HG02938 (cell line): ENCODE data around the gene TMPRSS15.
"Not testable (repeated sequence)": the region's sequence is repeated elsewhere in the genome, so short reads cannot be mapped to it uniquely, and the experiment has no call there.

Experiments
- ATAC-seq: cut with Tn5 transposase; IDR thresholded peaks from one replicate; pipeline ENCODE4 v1.9.1; 2021; ENCODE audit warnings: mild to moderate bottlenecking, moderate library complexity; ENCODE audit not compliant: unreplicated experiment

Gene TMPRSS15

DNA sequence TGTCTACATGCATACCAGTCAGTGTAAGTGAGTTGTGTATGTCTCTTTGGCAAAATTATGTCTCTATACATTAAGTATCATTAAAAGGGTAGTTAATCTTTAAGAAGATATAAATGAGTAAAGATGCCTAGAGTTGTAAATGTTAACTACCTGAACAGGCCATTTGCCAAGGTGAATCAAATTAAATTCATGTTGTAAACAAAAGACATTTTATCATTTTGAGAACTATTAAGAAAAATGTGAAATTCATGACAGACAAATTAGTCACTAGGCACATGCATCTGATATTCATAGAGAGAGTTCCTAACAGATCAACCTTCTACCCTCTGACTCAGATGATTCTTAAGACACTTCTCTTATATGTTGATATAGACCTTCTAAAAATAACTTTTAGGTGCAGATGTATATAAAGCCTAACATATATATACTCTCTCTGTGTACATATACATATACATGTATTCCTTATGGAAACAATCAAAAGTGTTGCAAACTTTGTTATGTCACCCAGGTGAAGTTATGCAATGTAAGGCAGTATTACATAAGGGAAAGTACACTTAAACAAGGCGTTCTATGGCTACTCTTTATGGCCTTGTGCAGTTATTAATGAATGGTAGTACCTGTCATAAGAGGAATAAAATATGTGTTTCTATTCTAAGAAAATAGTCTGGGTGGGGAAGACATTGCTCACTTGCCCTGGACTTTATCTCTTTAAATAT is at the start of gene TMPRSS15:
Gene TMPRSS15 (minus strand): TSS at position 51 of the 716 bp plus-strand sequence. CDS start 163 bp downstream, outside the sequence.
- ATAC-seq, result no peak

DNA sequence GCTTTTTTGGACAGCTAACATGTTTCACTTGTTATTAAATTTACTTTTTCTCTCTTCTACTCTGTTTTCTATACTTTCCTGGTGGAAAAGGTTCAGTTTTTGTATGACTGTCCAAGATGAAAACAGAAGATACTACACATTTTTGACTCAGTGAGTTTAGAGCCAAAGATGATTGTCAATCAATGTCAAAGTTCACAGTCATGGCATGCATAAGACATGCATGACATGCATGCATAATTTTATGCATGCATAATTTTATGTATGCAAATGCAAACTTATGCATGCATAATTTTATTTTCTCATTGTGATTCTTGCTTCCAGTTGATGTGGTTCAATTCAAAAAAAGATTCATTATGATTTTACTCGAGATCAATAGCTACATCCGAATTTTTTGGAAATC is 48.1 kb upstream of the TMPRSS15 start:
- no peak for ATAC-seq

DNA sequence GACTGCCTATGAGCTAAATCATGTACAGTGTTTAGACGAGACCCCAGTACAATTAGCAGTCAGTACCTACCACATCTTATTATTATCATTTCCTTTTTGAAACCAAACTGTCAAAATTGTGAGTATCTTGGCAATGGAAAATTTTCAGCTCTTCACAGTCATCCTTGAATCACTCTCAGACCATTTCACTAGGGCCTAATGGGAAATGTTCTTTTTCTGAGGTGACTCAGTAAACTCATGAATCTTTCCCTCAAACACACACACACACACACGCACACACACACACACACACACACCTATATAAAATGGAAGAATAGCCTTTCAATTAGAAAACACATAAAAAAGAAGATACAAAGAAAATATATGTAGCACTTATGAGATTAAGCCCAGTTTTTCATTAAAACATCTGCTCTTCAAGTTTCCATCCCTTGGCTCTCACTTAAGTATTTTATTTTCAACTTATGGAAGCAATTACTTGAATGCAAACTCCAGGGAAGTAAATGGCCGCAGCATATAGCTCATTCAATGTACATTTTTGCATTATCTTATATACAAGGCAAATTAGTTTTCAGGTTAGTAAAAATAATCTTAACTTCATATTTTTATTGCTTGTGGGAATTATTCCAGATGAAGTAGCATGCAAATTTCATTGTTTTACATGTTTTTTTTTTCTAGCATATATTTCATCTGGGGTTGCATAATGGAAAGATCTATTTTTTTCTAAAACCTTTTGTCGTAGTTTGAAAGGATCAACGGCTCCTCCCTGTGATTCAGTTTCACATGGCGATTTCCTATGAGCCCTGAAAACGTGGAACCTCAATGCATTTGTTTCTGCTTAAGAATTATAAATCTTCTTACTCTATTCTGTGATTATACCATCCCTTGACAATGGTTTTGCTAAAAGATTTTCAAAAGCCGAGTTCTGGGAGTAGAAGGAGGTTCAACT is 46.3 kb upstream of the TMPRSS15 start:
- ATAC-seq, result no peak

DNA sequence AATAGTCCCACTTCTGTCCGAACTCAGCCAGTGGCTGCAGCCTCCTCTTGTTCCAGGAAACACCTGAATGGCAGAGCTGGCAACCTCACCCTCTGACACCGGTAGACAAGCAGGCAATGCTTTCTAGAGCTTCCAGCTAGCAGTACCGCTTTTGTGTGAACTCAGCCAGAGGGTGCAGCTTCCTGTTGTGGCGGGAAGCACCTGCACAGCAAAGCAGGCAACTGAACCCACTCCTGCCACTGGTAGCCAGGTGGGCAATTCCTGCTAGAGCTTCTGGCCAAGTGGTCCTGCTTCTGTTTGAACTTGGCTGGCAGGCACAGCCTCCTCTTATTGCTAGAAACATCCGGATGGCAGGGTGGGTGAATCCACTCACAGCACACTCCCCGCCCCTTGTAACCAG is 40.1 kb upstream of the TMPRSS15 start:
- no peak for ATAC-seq

DNA sequence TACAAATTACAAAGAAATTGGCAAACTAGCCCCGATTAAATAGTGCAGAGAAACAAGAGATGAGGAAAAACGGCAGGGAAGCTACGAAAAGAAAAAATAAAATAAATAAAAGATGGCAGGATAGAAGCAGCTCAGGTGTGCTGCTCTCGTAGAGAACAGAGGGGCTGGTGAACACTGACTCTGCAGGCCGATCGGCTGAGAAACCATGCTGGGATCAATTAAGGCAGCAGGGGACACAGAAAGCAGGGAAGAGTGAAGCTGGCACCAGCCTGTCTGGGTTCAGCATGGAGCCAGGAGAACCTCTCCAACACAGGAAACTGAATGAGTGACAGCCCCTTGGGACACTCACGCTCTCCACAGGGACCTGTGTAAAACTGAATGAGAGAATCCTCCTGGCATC is 39.5 kb upstream of the TMPRSS15 start:
- no peak for ATAC-seq

DNA sequence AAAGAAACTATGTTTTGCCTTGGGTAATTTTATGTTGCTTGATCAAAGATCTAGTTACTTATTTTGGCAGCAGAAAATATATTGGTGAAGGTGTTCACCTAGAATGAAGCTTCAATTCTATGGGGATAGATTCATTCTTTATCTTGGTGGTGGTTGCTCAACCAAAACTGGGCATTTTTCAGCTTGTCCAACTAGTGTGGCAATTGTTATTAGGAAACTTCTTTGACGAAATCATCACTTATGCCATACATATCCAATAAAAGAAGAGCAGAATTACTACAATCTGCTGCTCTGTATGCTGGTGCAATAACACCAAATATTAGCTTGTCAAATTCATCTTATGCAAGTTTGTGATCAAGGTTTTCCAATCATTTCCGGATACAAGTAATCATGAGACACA is 26.8 kb upstream of the TMPRSS15 start:
- ATAC-seq, result no peak

DNA sequence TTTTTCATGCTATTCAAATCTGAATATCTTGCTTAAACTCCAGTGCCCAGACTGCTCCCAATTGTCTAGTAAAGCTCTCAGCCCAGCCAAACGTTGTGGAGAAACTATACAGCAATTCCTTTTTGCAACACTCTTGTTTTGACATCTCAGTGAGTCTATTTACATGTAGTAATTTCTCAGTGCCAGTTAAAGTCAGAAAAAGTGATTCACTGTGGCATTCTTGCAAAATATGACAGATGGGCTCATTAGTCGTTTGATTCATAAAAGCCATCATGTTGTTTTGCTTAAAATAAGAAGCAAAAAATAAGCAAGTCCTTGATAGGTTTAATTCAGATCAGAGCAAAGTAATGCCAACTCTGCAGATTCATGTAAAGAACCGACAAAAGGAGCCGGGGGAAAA is 20.7 kb upstream of the TMPRSS15 start:
- no peak for ATAC-seq

DNA sequence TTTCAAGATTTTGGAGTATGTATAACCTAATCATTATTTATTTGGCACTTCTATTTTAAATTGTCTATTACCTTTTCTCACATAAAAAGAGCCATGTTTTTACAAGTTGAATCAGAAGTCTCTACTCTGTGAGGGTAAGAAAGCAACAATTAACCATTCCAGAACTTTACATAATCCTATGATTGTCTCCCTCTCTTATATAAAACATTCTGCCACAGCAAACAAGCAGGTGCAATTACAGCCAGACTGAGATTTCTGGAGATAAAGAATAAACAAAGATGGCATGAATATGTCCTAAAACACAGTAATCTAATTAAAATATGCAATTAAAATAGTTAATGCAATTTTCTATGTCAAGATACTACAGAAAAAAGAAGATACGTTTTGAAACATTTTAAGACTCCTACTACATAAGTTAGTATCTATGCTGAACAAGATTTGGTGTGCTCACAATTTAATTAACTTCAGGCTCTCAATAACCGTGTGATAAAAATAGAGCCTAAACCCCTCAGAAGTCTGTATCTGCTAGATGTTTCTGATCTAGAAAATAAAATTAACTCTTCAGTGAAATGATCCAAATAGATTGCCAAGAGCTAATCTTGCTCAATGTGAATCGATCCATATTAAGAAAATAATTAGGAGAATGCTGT is 13.7 kb upstream of the TMPRSS15 start:
- ATAC-seq, result no peak

DNA sequence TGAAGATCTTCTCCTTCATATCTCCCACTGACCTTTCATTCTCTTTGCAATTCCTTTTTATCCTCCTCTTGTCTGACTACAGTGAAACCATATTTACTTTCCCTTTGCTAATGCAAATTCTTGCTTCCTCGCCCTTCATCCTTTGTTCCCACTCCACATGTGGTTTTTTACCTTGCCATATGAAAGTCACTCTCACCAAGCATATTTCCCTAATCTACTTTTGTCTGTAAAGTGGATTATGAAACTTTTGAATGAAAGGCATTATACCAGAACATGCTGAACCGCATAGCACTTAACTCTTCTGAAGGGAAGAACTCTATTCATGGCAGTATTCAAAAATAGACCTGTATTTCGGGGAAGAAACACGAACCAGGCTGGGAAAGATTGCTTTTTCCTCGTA is 8.0 kb upstream of the TMPRSS15 start:
- ATAC-seq, result no peak

DNA sequence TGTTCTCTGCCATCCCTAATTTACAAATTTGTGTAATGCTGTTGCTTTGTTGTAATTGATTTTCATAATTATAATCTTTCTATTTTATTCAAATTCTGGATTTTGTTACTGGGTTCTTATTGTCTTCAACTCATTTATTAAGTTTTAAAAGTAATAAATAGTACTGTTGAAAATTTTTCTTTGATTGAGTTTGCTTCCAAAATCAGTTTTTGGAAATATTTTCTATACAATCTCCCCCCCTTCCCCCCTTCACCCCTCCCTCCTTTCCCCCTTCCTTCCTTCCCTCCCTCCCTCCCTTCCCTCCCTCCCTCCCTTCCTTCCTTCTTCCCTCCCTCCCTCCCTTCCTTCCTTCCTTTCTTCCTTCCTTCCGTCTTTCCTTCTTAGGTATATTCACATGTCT is 6.0 kb upstream of the TMPRSS15 start:
- ATAC-seq, result no peak

DNA sequence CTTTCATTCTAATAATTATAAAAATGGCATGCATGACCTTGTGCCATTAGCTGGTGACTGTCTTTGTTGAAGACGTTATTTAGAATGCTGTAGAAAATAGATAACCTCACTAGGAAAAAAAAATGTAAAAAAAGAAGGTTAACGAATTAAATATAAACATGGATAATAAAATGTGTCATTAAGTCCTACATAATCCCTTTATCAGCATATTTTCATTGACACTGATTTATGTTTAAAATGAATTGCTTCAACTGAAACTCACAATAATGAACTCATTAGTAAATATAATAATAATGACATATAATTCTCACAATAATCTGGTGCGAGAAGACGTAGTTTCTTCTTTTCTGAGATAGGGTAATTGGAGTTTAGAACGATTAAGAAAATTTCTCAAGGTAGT is 4.7 kb downstream of the TMPRSS15 start:
- ATAC-seq, result no peak

DNA sequence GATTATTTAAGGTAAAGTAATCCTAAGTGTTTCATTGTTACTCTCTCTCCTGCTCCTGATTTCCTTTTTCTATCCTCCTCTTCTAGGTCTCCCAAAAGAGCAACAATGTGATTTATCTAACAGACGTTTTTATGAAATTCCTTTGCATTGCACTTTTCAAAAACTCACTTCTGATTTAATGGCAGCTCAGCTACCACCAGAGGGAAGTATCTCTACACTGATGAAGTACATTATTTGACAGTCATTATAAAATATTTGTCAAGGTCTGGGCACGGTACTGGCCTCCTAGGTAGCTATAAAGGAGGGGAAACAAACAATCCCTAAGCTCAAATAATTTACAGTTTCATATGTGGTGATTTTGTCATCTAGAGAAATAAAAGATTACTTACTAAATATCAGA is 15.6 kb downstream of the TMPRSS15 start:
- ATAC-seq, result no peak

DNA sequence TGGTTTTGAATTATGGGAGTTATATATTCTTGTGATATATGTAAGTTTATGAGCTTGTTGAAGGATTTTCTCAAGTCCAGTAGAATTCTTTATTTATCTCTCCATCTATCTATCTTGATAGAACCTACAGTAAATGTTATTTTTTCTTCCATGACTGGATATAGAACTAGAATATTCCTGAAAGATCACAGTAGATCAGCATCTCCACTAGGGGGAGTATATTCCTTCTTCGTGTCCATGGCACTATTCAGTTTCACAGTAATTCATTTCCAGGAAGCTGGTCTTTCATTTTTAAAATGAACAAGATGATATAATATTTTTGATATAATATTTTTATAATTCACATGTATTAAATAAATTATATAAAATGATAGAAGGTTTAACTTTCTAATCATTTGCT is 18.8 kb downstream of the TMPRSS15 start:
- ATAC-seq, result no peak

DNA sequence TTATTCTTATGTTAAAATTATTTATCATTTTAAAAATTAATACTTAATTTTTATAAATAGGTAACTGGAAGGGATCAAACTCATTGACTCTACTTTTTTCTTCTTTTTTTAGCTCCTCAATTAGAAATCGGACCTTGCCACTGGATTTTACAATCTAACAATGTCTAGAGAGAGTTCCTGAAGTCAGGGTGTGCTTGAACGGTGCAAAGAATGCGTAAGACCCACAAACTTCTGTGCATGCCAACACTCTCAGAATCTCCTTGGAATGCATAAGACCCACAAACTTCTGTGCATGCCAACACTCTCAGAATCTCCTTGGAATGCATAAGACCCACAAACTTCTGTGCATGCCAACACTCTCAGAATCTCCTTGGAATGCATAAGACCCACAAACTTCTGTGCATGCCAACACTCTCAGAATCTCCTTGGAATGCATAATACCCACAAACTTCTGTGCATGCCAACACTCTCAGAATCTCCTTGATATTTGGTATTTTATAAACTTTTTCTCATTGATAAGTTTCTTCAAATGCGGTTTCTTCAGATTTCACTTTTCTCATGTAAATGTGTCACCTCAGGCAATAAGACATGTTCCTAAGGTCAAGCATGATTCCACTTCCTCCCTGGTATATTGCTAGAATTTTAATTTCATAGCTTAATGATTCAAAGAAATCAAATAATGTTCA is 20.5 kb downstream of the TMPRSS15 start:
- not testable (repeated sequence) for ATAC-seq

DNA sequence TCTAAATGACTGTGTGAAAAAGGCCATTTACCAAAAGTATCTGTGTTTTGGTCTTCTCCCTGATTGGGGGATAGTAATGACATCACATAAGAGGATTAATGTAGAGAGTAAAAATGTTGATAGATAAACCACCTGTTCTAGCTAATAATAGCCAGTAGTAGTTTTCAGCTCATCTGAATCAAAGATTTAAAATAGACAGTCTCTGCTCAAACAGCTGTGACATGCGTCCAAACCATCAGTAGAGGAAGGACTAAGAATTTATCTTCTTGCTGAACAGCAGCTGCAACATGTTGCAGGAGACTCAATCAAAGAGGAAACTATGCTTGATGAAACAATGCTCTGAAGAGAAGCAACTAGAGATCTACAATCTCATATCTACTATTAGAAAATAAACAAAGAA is 21.4 kb downstream of the TMPRSS15 start:
- ATAC-seq, result no peak

DNA sequence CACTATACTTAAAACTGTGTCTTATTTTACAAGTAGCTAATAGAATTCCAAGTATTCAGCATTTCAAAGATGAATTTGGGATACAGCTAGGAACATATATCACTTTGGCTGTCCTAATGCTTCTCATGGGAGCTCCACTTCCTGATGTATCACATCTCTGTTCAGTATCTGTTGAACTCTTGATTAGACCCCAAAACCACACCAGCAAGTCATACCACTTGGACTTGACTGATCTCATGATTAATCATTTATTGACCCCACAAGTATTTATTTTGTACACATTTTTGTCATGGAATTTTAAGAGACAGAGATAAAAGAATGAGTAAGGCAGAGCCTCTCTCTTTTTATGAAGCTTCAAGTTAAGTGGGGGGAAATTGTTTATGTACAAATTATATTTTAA is 30.0 kb downstream of the TMPRSS15 start:
- ATAC-seq, result no peak

DNA sequence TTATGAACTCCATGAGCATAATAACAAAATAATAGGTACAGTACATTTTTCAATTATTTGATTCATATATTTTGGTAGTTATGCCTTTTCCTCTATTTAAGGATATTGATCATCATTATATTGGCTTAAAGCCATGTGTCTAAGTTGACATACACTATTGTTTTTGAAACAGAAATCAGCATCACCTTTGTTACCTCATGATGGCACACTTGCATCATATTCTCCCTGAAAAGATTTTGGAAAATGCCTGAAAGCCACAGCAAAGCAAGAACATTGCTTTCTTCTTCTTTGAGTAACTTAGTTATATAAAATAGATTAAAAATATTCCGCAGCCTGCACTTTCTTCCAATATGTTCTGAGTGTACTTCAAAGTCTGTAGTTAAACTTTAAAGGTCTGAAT is 33.3 kb downstream of the TMPRSS15 start:
- ATAC-seq, result no peak

DNA sequence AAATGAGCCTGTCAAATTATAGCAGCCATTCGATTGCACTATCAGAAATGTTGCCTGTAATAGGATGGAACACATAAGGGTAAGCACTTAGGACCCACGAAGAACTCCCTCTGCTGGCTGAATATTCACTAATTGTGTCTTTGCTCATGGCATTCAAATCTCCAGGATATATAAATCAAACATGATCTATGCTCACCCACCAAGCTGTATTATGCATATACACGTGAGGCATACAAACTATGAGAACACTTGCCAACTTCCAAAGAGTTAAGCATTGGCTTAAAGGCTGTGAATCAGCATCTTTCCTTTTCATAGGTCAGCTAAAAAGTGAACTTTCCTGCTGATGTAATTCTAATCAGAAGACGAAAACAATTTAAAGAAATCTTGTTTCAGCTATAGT is 34.5 kb downstream of the TMPRSS15 start:
- ATAC-seq, result no peak

DNA sequence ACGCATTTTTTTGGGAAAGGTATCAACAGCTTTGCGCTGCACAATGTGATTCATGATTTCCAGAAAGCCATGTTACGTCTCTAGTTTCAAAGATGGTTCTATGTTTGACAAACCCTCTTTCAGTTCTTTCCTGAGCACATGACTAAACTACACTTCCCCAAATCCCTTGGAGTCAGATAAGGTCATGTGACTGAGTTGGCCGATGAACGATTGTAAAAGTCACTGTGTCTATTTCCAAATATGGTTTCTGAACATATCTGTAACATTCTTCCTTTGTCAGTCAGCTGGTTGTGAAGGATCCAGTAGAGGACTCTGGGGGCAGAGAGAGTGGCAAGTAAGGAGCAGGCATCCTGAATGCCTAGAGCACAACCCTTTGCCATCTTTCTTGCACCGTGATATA is 35.4 kb downstream of the TMPRSS15 start:
- no peak for ATAC-seq

DNA sequence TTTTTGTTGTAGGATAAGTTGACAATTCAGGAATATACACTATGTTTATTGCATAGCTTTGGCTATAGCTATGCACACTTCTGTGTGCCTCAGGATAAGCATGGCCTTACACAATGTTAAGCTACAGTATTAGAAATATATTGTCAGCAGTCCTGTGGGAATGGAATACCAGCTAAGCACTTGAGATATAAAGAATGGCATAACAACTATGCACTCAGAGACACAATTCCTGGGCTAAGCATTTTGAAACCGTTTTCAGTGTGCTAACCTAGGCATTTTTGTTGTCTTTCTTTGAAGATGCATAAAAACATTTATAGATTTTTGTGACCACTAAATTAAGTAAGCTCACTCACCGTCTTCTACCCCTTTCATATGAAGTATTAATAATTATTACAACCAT is 46.8 kb downstream of the TMPRSS15 start:
- ATAC-seq, result no peak

DNA sequence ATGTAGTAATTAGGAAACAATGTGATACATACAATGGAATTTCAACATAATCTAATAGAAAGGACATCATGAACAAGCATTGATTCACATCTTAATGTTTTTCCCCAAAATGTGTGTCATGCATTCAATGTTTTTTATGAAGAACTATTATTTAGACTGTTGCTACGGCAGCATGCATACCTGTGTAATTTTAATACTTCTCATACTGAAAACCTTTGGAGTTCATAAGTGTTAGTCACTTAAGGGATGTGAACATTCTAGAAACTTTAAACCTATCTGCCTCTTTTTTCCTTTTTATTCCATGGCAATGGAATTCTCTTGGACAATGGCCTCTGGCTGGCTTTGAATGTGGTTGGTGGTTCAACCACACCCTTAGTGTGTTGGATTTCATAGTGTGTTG is 48.6 kb downstream of the TMPRSS15 start:
- no peak for ATAC-seq
